OCI-LY7 (cell line): Measurements from ENCODE around the gene RBM47. TPM values are rescaled to one million over a fixed set of nuclear protein-coding genes. Genes with fewer than 3 reads are reported as not detected.

Experiments used
- BruUV-seq: library from RNA; stranded (reverse); fragments of 400-500 nt; replicated peaks from 2 replicates; lab custom pipeline; 2021; lab: Mats Ljungman, UMichigan
- CTCF ChIA-PET: fragments of 300-600 bp; sonication (Branson Sonifier 250); formaldehyde crosslinking; loops from one replicate; lab custom pipeline; 2022; ENCODE audit warnings: antibody characterized with exemption; ENCODE audit not compliant: unreplicated experiment; lab: Charles Lee
- POLR2A ChIA-PET: fragments of 300-600 bp; sonication (Branson Sonifier 250); formaldehyde crosslinking; loops from one replicate; lab custom pipeline; 2022; ENCODE audit warnings: antibody characterized with exemption; lab: Charles Lee
- DNase-seq: peaks from one replicate; pipeline ENCODE4 v3.0.0-alpha.2; 2015; ENCODE audit warnings: low spot score
- H2AFZ ChIP-seq: fragments of 200-600 bp; sonication (generic), shearing (Covaris generic); 2 replicates; pipeline ENCODE4 v1.6.1; 2014; ENCODE audit warnings: mild to moderate bottlenecking, antibody characterized with exemption, low read length, moderate library complexity
- H3K27ac ChIP-seq: fragments of 200-600 bp; sonication (generic); 2 replicates; pipeline ENCODE4 v1.5.1; 2014; ENCODE audit warnings: mixed run types, low read depth, mild to moderate bottlenecking, moderate library complexity, low read length, inconsistent platforms; ENCODE audit not compliant: poor library complexity, severe bottlenecking
- H3K36me3 ChIP-seq: fragments of 200-600 bp; sonication (generic); 2 replicates; pipeline ENCODE4 v1.6.1; 2014; ENCODE audit warnings: mild to moderate bottlenecking, antibody characterized with exemption, low read length, moderate library complexity, mixed read lengths; ENCODE audit not compliant: insufficient read depth
- H3K4me1 ChIP-seq: fragments of 200-600 bp; sonication (generic); 2 replicates; pipeline ENCODE4 v1.5.1; 2014; ENCODE audit warnings: mild to moderate bottlenecking, low read length; ENCODE audit not compliant: insufficient read depth, poor library complexity, severe bottlenecking
- H3K4me2 ChIP-seq: fragments of 200-600 bp; sonication (generic); 2 replicates; pipeline ENCODE4 v1.6.1; 2014; ENCODE audit warnings: mild to moderate bottlenecking, low read length
- H3K4me3 ChIP-seq: fragments of 200-600 bp; sonication (generic); 2 replicates; pipeline ENCODE4 v1.5.1; 2014; ENCODE audit warnings: mild to moderate bottlenecking, low read depth, low read length; ENCODE audit not compliant: poor library complexity, severe bottlenecking
- H3K79me2 ChIP-seq: fragments of 200-600 bp; sonication (generic); 2 replicates; pipeline ENCODE4 v1.6.1; 2016; ENCODE audit warnings: low read depth, mild to moderate bottlenecking, low read length, moderate library complexity, mixed read lengths; ENCODE audit not compliant: insufficient read depth
- H3K9me2 ChIP-seq: fragments of 200-600 bp; sonication (generic); 2 replicates; pipeline ENCODE4 v1.6.1; 2016; ENCODE audit warnings: mild to moderate bottlenecking, low read length, mixed read lengths; ENCODE audit not compliant: insufficient read depth
- H3K9me3 ChIP-seq: fragments of 200-600 bp; sonication (generic); 2 replicates; pipeline ENCODE4 v1.6.1; 2014; ENCODE audit warnings: mild to moderate bottlenecking, mixed run types, low read length, mixed read lengths
- H4K20me1 ChIP-seq: fragments of 200-600 bp; sonication (generic); 2 replicates; pipeline ENCODE4 v1.6.1; 2014; ENCODE audit warnings: mild to moderate bottlenecking, antibody characterized with exemption, low read length, moderate library complexity, mixed read lengths; ENCODE audit not compliant: insufficient read depth
- EZH2phosphoT487 ChIP-seq: fragments of 200-600 bp; sonication (generic); IDR thresholded peaks from 2 replicates; pipeline ENCODE4 v1.6.1; 2018; ENCODE audit warnings: low read depth, borderline replicate concordance, mild to moderate bottlenecking, mixed run types, antibody characterized with exemption, low read length, moderate library complexity, mixed read lengths
- intact Hi-C: fragments of 100-400 bp; cut with micrococcal nuclease; formaldehyde crosslinking; loops from one replicate; pipeline ENCODE4 v1.10.0; 2022; ENCODE audit not compliant: unreplicated experiment
- total RNA-seq, 2 experiments: library from RNA; depleted of rRNA in 1 of 2; stranded (reverse); fragments of >200 nt in 1 of 2; shearing (Covaris generic) in 1 of 2; gene quantifications; 2 replicates each; pipeline ENCODE4 v1.2.3, GENCODE V29; 2014 to 2022
- TF ChIP-seq, protein P1 (sequence below): fragments of 200-600 bp; sonication (generic); conservative IDR thresholded peaks from 2 replicates; pipeline ENCODE4 v1.5.1; 2014; ENCODE audit warnings: mild to moderate bottlenecking, antibody characterized with exemption, low read length, moderate library complexity, mixed read lengths

RBM47 gene
- total RNA-seq, 2 experiments from 2014 or later = 5.3 to 14.2 TPM

DNA sequence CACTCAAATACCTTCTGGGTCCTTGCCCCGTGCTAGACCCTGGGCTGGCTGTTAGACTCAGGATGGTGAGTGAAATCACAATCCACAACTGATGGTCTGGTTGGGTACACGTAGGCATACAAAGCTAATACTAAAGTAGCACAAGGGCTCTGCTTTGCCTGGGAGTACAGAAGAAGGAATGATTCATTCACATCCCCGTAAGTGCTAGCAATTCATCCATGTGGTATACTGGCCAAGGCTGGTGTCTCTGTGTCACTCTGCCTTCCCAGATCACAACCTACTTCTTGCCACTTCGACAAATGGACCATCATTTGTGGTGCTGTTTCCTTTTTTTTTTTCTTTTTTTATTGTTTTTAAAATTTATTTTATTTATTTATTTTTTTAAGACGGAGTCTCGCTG is 19.7 kb upstream of the RBM47 start:
- Histone ChIP-seq H3K4me1 (peaks cover 2% of the 10 kb centered on the region), H4K20me1 (no peaks in the 10 kb centered on the region), H3K4me2 (no peak overlapping the region), H3K9me3 (no peaks in the 10 kb centered on the region), H2AFZ (no peak overlapping the region), H3K9me2 (no peaks in the 10 kb centered on the region), H3K79me2 (no peaks in the 10 kb centered on the region), H3K36me3 (no peaks in the 10 kb centered on the region), H3K27ac (no peak overlapping the region), H3K4me3 (no peak overlapping the region)
- POLR2A ChIA-PET = interaction anchor here (1.1 to 1.2 kb wide), 2 partner anchors 10 to 17 kb away, joined by 3 to 7 read pairs; no protein-coding TSS in a partner anchor
- TF ChIP-seq, protein P1, sequence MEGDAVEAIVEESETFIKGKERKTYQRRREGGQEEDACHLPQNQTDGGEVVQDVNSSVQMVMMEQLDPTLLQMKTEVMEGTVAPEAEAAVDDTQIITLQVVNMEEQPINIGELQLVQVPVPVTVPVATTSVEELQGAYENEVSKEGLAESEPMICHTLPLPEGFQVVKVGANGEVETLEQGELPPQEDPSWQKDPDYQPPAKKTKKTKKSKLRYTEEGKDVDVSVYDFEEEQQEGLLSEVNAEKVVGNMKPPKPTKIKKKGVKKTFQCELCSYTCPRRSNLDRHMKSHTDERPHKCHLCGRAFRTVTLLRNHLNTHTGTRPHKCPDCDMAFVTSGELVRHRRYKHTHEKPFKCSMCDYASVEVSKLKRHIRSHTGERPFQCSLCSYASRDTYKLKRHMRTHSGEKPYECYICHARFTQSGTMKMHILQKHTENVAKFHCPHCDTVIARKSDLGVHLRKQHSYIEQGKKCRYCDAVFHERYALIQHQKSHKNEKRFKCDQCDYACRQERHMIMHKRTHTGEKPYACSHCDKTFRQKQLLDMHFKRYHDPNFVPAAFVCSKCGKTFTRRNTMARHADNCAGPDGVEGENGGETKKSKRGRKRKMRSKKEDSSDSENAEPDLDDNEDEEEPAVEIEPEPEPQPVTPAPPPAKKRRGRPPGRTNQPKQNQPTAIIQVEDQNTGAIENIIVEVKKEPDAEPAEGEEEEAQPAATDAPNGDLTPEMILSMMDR = no peak
- TF ChIP-seq EZH2phosphoT487 = no peak
- CTCF ChIA-PET = no interaction called here
- no TSS peak for BruUV-seq
- intact Hi-C loops = no loop called here
- DNase-seq = no peak

DNA sequence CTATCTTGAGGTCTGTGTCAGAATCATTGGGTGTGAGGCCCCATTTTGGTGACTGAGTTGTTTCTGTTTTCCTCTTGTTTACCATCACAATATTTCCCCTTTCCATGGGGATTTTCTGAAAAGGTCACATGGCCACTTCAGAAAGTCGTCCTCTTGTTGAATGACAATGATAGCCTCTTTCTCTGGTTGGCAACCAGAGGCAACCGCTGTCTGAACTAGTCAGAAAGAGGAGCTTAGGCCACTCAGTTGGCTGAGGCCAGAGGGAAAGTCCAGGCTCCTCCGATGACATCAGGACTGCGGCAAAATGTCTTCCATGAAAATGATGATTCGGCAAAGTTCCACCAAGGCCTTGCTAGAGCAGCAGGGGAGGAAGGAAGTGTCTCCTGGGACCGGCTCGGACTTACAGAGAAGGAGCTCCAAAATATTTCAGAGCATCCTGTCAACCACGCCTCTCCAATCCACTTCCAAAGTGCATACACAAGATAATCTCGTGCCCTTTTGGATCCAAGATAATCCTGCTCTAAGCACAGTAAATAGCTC is 19.1 kb upstream of the RBM47 start:
- DNase-seq = no peak
- Histone ChIP-seq H2AFZ (no peak overlapping the region), H3K4me1 (no peaks in the 10 kb centered on the region), H3K9me3 (no peaks in the 10 kb centered on the region), H3K4me2 (no peak overlapping the region), H3K79me2 (no peaks in the 10 kb centered on the region), H3K9me2 (no peaks in the 10 kb centered on the region), H4K20me1 (no peaks in the 10 kb centered on the region), H3K36me3 (no peaks in the 10 kb centered on the region), H3K4me3 (no peak overlapping the region), H3K27ac (no peak overlapping the region)
- TF ChIP-seq, protein P1 = no peak
- TF ChIP-seq EZH2phosphoT487 = no peak
- intact Hi-C loops = no loop called here
- BruUV-seq = no TSS peak
- ChIA-PET CTCF (no interaction called here), POLR2A (interaction anchor here (0.7 to 1.5 kb wide), 5 partner anchors 8 to 85 kb away, joined by 3 to 7 read pairs (median 4); no protein-coding TSS in a partner anchor)

DNA sequence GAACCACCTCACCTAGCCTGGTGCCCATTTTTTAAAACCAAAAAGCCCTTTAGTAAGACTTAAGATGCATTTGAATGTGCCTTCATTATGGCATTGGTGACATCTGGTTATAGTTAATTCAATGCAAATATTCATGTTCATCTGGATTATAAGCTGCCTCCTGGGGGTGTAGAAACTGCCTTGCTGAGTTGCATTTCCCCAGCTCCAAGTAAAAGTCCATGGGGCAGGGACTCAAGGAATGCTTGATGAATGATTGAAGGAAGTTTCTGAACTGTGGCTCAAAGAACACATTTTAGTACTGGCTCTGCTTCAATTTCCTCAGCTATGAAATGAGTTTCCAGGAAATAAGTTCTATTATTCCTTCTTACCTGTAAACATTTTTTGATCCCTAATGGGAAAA is 18.5 kb upstream of the RBM47 start:
- Histone ChIP-seq H3K4me1 (no peaks in the 10 kb centered on the region), H3K4me2 (no peak overlapping the region), H3K36me3 (no peaks in the 10 kb centered on the region), H3K9me3 (no peaks in the 10 kb centered on the region), H3K4me3 (no peak overlapping the region), H4K20me1 (no peaks in the 10 kb centered on the region), H3K27ac (no peak overlapping the region), H2AFZ (no peak overlapping the region), H3K9me2 (no peaks in the 10 kb centered on the region), H3K79me2 (no peaks in the 10 kb centered on the region)
- ChIA-PET CTCF (no interaction called here), POLR2A (interaction anchor here (0.7 to 1.5 kb wide), 4 partner anchors 8 to 85 kb away, joined by 3 to 7 read pairs (median 4); no protein-coding TSS in a partner anchor)
- BruUV-seq = no TSS peak
- intact Hi-C loops = no loop called here
- TF ChIP-seq EZH2phosphoT487 = no peak
- no peak for DNase-seq
